A549 (cell line): Measurements from ENCODE around the gene FN3KRP. TPM values are rescaled to one million over a fixed set of nuclear protein-coding genes. Genes with fewer than 3 reads are reported as not detected.

Source experiments
- ATAC-seq, 2 experiments: fragments of 200-7000 bp in 1 of 2; fragments of >200 bp in 1 of 2; cut with Nextera tagmentation in 1 of 2; cut with Tn5 transposase in 1 of 2; 3 replicates each; pipeline versions ENCODE4 v1.8.0 to v1.9.1; 2018 to 2020; ENCODE audit warnings: mild to moderate bottlenecking in 1 of 2, moderate library complexity in 1 of 2
- CTCF ChIA-PET: fragments of 300-600 bp; sonication (Branson Sonifier 250); formaldehyde crosslinking; extraction: SDS; loops from one replicate; lab custom pipeline; 2021; ENCODE audit warnings: antibody characterized with exemption, inconsistent platforms; lab: Yijun Ruan, JAX
- POLR2A ChIA-PET: fragments of 350-600 bp; formaldehyde crosslinking; extraction: SDS; loops from one replicate; lab custom pipeline; 2021; ENCODE audit warnings: antibody characterized with exemption, inconsistent platforms; lab: Yijun Ruan, JAX
- DNase-seq, 2 experiments: peaks; one replicate each; pipeline versions ENCODE4 v3.0.0 to v3.0.0-alpha.2; 2011 to 2016; ENCODE audit warnings: low read depth in 1 of 2, low spot score in 1 of 2
- FAIRE-seq: peaks from 2 replicates; lab custom pipeline; 2011; peaks lifted over from hg19 to GRCh38; lab: Jason Lieb, UNC
- H3K27ac ChIP-seq, 2 experiments: fragments of >200 bp; sonication (Bioruptor Twin); formaldehyde crosslinking; 3 replicates each; pipeline ENCODE4 v1.5.1; 2016 to 2017
- H3K4me1 ChIP-seq: fragments of >200 bp; sonication (Bioruptor Twin); formaldehyde crosslinking; 3 replicates; pipeline ENCODE4 v1.6.1; 2016
- H3K4me2 ChIP-seq: fragments of >200 bp; sonication (Bioruptor Twin); formaldehyde crosslinking; 3 replicates; pipeline ENCODE4 v1.6.1; 2016
- H3K4me3 ChIP-seq: fragments of >200 bp; sonication (Bioruptor Twin); formaldehyde crosslinking; 3 replicates; pipeline ENCODE4 v1.5.1; 2016
- H3K9me3 ChIP-seq: fragments of >200 bp; sonication (Bioruptor Twin); formaldehyde crosslinking; 3 replicates; pipeline ENCODE4 v1.6.1; 2016
- CBX2 ChIP-seq: fragments of 200-600 bp; sonication (generic); IDR thresholded peaks from 2 replicates; pipeline ENCODE4 v1.6.1; 2016; ENCODE audit warnings: low read depth, mild to moderate bottlenecking, borderline replicate concordance
- CEBPB ChIP-seq, 2 experiments: fragments of >200 bp in 1 of 2; sonication (Bioruptor Twin) in 1 of 2; formaldehyde crosslinking in 1 of 2; IDR thresholded peaks; 2 replicates each; pipeline ENCODE4 v1.6.1; 2012 to 2016
- CHD4 ChIP-seq: fragments of 200-600 bp; sonication (generic); IDR thresholded peaks from 2 replicates; pipeline ENCODE4 v1.6.1; 2016; ENCODE audit warnings: antibody characterized with exemption, mild to moderate bottlenecking, borderline replicate concordance
- EHMT2 ChIP-seq: fragments of 200-600 bp; sonication (generic); IDR thresholded peaks from 2 replicates; pipeline ENCODE4 v1.6.1; 2016; ENCODE audit warnings: antibody characterized with exemption, low read depth, mild to moderate bottlenecking, moderate library complexity
- FOXS1 ChIP-seq: fragments of 250-450 bp; sonication (Bioruptor Pico); IDR thresholded peaks from 2 replicates; pipeline ENCODE4 v1.5.0; 2020; ENCODE audit warnings: mild to moderate bottlenecking, moderate library complexity
- HEYL ChIP-seq: fragments of 250-450 bp; sonication (Bioruptor Pico); IDR thresholded peaks from 2 replicates; pipeline ENCODE4 v1.8.0; 2021; ENCODE audit warnings: mild to moderate bottlenecking, moderate library complexity
- HOXB13 ChIP-seq: fragments of 250-450 bp; sonication (Bioruptor Pico); IDR thresholded peaks from 2 replicates; pipeline ENCODE4 v1.5.0; 2020; ENCODE audit warnings: low read depth, mild to moderate bottlenecking, moderate library complexity
- JUNB ChIP-seq: fragments of >200 bp; sonication (Bioruptor Twin); formaldehyde crosslinking; IDR thresholded peaks from 2 replicates; pipeline ENCODE4 v1.6.1; 2016
- KDM5A ChIP-seq: fragments of 200-600 bp; sonication (generic); IDR thresholded peaks from 2 replicates; pipeline ENCODE4 v1.6.1; 2016; ENCODE audit warnings: antibody characterized with exemption, mild to moderate bottlenecking
- MAFK ChIP-seq: fragments of 450-650 bp; IDR thresholded peaks from 2 replicates; pipeline ENCODE4 v1.6.1; 2014; ENCODE audit not compliant: partially characterized antibody
- MAZ ChIP-seq: fragments of 150-350 bp; IDR thresholded peaks from 2 replicates; pipeline ENCODE4 v1.6.1; 2014; ENCODE audit warnings: antibody characterized with exemption, low read depth, low read length, borderline replicate concordance
- MYC ChIP-seq: IDR thresholded peaks from 2 replicates; pipeline ENCODE4 v1.6.1; 2012; ENCODE audit warnings: mild to moderate bottlenecking, inconsistent platforms, low read length, improper control_type of control experiment, borderline replicate concordance
- NFE2L2 ChIP-seq: fragments of 150-350 bp; conservative IDR thresholded peaks from 2 replicates; pipeline ENCODE4 v1.6.1; 2014; ENCODE audit warnings: low read length
- NPAS2 ChIP-seq: fragments of 250-450 bp; sonication (Bioruptor Pico); IDR thresholded peaks from 2 replicates; pipeline ENCODE4 v1.8.0; 2022; ENCODE audit warnings: mild to moderate bottlenecking, moderate library complexity, borderline replicate concordance
- NR3C1 ChIP-seq: fragments of >200 bp; sonication (Bioruptor Twin); formaldehyde crosslinking; IDR thresholded peaks from 3 replicates; pipeline ENCODE4 v1.6.1; 2017
- PHF8 ChIP-seq: fragments of 200-600 bp; sonication (generic); IDR thresholded peaks from 2 replicates; pipeline ENCODE4 v1.6.1; 2016; ENCODE audit warnings: low read depth, mild to moderate bottlenecking, antibody characterized with exemption, moderate library complexity, borderline replicate concordance
- POLR2A ChIP-seq: IDR thresholded peaks from 2 replicates; pipeline ENCODE4 v1.6.1; 2012; ENCODE audit warnings: mild to moderate bottlenecking, low read length
- POLR2AphosphoS2 ChIP-seq: conservative IDR thresholded peaks from 2 replicates; pipeline ENCODE4 v1.6.1; 2012; ENCODE audit warnings: low read length, improper control_type of control experiment, inconsistent platforms
- RAD21 ChIP-seq, 2 experiments: fragments of >200 bp in 1 of 2; sonication (Bioruptor Twin) in 1 of 2; formaldehyde crosslinking in 1 of 2; IDR thresholded peaks in 1 of 2; conservative IDR thresholded peaks in 1 of 2; 2 replicates in 1 of 2; 3 replicates in 1 of 2; pipeline ENCODE4 v1.6.1; 2012 to 2018; ENCODE audit warnings: inconsistent platforms in 1 of 2
- RARB ChIP-seq: fragments of 250-450 bp; sonication (Bioruptor Pico); IDR thresholded peaks from 2 replicates; pipeline ENCODE4 v1.8.0; 2021; ENCODE audit warnings: mild to moderate bottlenecking, moderate library complexity
- RNF2 ChIP-seq: fragments of 200-600 bp; sonication (generic); IDR thresholded peaks from 2 replicates; pipeline ENCODE4 v1.6.1; 2016; ENCODE audit warnings: low read depth, mild to moderate bottlenecking, antibody characterized with exemption, moderate library complexity, borderline replicate concordance
- TP53 ChIP-seq: fragments of 250-450 bp; sonication (Bioruptor Pico); IDR thresholded peaks from 2 replicates; pipeline ENCODE4 v1.5.0; 2021; ENCODE audit warnings: mild to moderate bottlenecking, moderate library complexity
- ZSCAN20 ChIP-seq: fragments of 250-450 bp; sonication (Bioruptor Pico); IDR thresholded peaks from 2 replicates; pipeline ENCODE4 v1.8.0; 2022; ENCODE audit warnings: mild to moderate bottlenecking, moderate library complexity
- WGBS: methylation state at CpG from one replicate; pipeline ENCODE4 v1.1.6; 2017; ENCODE audit errors: missing lambda C conversion rate; 5-methylcytosine and 5-hydroxymethylcytosine counted together
- polyA plus RNA-seq, 4 experiments: library from polyadenylated mRNA; depleted of rRNA in 3 of 4; stranded (reverse); fragments of >200 nt; fragmentation: RNase III in 1 of 4; extraction: RNeasy Plus Mini Kit Qiagen cat#74134 plus additional on column Dnase treatment in 1 of 4; gene quantifications; 2 replicates in 3 of 4; 3 replicates in 1 of 4; pipeline ENCODE4 v1.2.3, GENCODE V29; 2011 to 2017
- TF ChIP-seq, protein P1 (sequence below): fragments of 200-600 bp; sonication (generic); IDR thresholded peaks from 2 replicates; pipeline ENCODE4 v1.6.1; 2016; ENCODE audit warnings: antibody characterized with exemption, mild to moderate bottlenecking, moderate library complexity
- TF ChIP-seq, protein P2 (sequence below): fragments of >200 bp; sonication (Bioruptor Twin); formaldehyde crosslinking; IDR thresholded peaks from 3 replicates; pipeline ENCODE4 v1.5.1; 2016
- TF ChIP-seq, protein P3 (sequence below): fragments of 150-350 bp; IDR thresholded peaks from 2 replicates; pipeline ENCODE4 v1.6.1; 2014; ENCODE audit warnings: low read depth, mild to moderate bottlenecking, low read length

FN3KRP gene
- polyA plus RNA-seq, 2 of the 4 experiments (the other 2 are of a cell fraction): 41.1 to 62.4 TPM

DNA sequence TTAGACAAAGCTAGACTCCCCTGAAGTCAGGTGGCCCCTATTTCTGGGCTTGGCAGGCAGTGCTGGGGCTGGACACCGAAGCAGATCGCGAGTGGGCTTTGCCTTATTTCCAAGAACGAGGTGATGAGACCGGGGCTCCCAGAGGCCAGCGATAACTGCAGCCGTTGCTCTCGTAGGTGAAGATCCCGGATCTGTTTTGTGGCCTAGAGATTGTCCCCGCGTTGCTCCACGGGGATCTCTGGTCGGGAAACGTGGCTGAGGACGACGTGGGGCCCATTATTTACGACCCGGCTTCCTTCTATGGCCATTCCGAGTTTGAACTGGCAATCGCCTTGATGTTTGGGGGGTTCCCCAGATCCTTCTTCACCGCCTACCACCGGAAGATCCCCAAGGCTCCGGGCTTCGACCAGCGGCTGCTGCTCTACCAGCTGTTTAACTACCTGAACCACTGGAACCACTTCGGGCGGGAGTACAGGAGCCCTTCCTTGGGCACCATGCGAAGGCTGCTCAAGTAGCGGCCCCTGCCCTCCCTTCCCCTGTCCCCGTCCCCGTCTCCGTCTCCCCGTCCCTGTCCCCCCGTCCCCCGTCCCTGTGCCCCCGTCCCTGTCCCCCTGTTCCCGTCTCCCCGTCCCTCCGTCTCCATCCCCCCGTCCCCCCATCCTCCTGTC lies 33.9 kb downstream of the FN3KRP start:
- FAIRE-seq (no peak), DNase-seq (no peak), ATAC-seq (no peak)
- H3K27ac ChIP-seq: no peak overlapping the region
- ChIA-PET CTCF (interaction anchor here (1.3 kb wide), 1 partner anchor 82 kb away, joined by 5 read pairs; no protein-coding TSS in a partner anchor), POLR2A (no interaction called here)
- no peak overlapping the region for H3K4me3 ChIP-seq
- H3K4me1 ChIP-seq: peaks cover 13% of the 10 kb centered on the region
- no peak overlapping the region for H3K4me2 ChIP-seq
- WGBS: 97% methylated on average over 29 of the region's 40 CpGs
- no peak for TF ChIP-seq NPAS2 (CRISPR knock-in tag)
- H3K9me3 ChIP-seq: peaks cover 11% of the 10 kb centered on the region

DNA sequence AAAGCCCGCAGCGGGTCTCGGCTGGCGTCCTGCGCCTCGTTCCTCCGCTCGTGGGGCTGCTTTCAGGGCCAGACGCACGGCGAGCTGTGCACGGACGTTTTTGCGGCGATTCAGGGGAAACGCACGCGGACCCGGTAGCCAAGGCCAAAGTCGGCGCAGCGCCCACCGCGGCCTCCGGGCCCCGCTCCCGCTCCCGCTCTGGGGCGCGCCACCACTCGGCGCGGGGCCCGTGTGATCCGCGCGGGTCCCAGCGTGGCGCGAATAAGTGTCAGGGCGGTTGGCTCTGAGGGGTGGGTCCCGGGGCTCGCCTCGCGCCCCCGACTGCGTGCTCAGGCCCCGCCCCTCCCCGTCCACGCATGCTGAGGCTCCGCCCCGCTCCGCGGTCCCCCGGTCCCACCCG lies 34.7 kb downstream of the FN3KRP start:
- FAIRE-seq (no peak), ATAC-seq (peak in 1 of 2 experiments; percentile 26; a peak in 3 of 6 replicates), DNase-seq (no peak)
- WGBS: 81% methylated on average over 39 of the region's 56 CpGs
- Histone ChIP-seq H3K4me1 (peaks cover 13% of the 10 kb centered on the region), H3K4me3 (peak overlapping the region; percentile 99), H3K4me2 (peak overlapping the region; percentile 90), H3K9me3 (peaks cover 4% of the 10 kb centered on the region), H3K27ac (peak overlapping the region; percentile 62 to 96)
- CTCF ChIA-PET: no interaction called here
- no peak for TF ChIP-seq MAZ
- no peak for TF ChIP-seq JUNB
- 0 out of 2 replicates have a peak, but pooled peaks have one; percentile 30 for TF ChIP-seq TP53 (CRISPR knock-in tag)
- TF ChIP-seq MYC: peak; percentile 44; the same call in 1 of the 2 replicates
- POLR2A ChIA-PET: no interaction called here

DNA sequence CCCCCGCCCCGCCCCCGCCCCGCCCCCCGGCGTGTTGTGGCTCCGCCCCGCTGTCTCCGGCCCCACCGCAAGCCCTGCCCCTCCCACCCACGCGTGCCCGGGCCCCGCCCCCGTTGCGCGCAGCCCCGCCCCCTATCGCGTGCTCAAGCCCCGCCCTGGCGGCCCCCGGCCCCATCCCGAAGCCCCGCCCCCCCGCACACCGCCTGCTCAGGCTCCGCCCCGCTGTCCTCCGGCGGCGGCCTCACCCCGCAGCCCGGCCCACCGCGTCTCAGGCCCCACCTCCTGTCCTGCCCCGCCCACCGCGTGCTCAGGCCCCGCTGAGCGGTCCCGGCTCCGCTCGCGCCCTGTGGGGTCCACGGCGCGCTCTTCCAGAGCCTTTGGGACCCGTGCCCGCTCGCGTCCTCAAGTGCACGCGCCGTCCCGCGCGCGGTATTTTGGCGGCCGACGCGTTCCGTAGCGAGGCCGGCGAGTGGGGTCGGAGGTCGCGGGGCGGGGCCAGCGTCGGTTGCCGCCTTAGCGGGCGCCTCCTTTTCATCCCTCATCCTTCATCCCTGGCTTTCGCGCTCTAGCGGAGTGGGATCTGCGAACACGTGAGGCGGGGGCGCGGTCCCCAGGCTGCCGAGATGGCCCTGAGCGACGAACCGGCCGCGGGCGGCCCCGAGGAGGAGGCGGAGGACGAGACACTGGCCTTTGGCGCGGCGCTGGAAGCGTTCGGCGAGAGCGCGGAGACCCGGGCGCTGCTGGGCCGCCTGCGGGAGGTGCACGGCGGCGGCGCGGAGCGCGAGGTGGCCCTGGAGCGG lies 35.3 kb downstream of the FN3KRP start, which contains the start of gene TBCD:
Gene TBCD (plus strand): TSS at position 495 of the 800 bp plus-strand sequence. CDS start 129 bp downstream, at position 624.
- no peak for FAIRE-seq
- WGBS: 2% methylated on average over 26 of the region's 114 CpGs
- H3K4me3 ChIP-seq: peak within 1 kb of the TSS; percentile 99
- peaks cover 13% of the 10 kb centered on the region for H3K4me1 ChIP-seq
- peak within 1 kb of the TSS; percentile 96 to 97 for H3K27ac ChIP-seq
- H3K9me3 ChIP-seq: no peaks in the 10 kb centered on the region
- peak within 1 kb of the TSS; percentile 90 for H3K4me2 ChIP-seq
- DNase-seq: peak; percentile 90 to 94
- peak; percentile 82 to 88 for ATAC-seq
- ChIA-PET CTCF (interaction anchor here (1.7 kb wide), 1 partner anchor 44 kb away, joined by 7 read pairs; no protein-coding TSS in a partner anchor), POLR2A (no interaction called here)
- TF ChIP-seq POLR2A: peak; percentile 54
- TF ChIP-seq MAFK: no peak
- no peak for TF ChIP-seq POLR2AphosphoS2
- no peak for TF ChIP-seq NR3C1
- no peak for TF ChIP-seq RARB (CRISPR knock-in tag)
- no peak for TF ChIP-seq CBX2
- no peak for TF ChIP-seq NFE2L2
- TF ChIP-seq, protein P1, sequence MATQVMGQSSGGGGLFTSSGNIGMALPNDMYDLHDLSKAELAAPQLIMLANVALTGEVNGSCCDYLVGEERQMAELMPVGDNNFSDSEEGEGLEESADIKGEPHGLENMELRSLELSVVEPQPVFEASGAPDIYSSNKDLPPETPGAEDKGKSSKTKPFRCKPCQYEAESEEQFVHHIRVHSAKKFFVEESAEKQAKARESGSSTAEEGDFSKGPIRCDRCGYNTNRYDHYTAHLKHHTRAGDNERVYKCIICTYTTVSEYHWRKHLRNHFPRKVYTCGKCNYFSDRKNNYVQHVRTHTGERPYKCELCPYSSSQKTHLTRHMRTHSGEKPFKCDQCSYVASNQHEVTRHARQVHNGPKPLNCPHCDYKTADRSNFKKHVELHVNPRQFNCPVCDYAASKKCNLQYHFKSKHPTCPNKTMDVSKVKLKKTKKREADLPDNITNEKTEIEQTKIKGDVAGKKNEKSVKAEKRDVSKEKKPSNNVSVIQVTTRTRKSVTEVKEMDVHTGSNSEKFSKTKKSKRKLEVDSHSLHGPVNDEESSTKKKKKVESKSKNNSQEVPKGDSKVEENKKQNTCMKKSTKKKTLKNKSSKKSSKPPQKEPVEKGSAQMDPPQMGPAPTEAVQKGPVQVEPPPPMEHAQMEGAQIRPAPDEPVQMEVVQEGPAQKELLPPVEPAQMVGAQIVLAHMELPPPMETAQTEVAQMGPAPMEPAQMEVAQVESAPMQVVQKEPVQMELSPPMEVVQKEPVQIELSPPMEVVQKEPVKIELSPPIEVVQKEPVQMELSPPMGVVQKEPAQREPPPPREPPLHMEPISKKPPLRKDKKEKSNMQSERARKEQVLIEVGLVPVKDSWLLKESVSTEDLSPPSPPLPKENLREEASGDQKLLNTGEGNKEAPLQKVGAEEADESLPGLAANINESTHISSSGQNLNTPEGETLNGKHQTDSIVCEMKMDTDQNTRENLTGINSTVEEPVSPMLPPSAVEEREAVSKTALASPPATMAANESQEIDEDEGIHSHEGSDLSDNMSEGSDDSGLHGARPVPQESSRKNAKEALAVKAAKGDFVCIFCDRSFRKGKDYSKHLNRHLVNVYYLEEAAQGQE: no peak; the same call in 1 of the 2 replicates
- TF ChIP-seq HEYL (CRISPR knock-in tag): no peak
- no peak for TF ChIP-seq EHMT2
- no peak for TF ChIP-seq ZSCAN20 (CRISPR knock-in tag)
- no peak for TF ChIP-seq KDM5A
- TF ChIP-seq PHF8: peak; percentile 73
- no peak for TF ChIP-seq RAD21 (conservative IDR thresholded peaks at IDR 0.05 in 1 of 2, IDR thresholded peaks at IDR 0.05 in 1 of 2)
- no peak for TF ChIP-seq HOXB13 (CRISPR knock-in tag)
- TF ChIP-seq, protein P2, sequence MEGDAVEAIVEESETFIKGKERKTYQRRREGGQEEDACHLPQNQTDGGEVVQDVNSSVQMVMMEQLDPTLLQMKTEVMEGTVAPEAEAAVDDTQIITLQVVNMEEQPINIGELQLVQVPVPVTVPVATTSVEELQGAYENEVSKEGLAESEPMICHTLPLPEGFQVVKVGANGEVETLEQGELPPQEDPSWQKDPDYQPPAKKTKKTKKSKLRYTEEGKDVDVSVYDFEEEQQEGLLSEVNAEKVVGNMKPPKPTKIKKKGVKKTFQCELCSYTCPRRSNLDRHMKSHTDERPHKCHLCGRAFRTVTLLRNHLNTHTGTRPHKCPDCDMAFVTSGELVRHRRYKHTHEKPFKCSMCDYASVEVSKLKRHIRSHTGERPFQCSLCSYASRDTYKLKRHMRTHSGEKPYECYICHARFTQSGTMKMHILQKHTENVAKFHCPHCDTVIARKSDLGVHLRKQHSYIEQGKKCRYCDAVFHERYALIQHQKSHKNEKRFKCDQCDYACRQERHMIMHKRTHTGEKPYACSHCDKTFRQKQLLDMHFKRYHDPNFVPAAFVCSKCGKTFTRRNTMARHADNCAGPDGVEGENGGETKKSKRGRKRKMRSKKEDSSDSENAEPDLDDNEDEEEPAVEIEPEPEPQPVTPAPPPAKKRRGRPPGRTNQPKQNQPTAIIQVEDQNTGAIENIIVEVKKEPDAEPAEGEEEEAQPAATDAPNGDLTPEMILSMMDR: no peak
- TF ChIP-seq, protein P3, sequence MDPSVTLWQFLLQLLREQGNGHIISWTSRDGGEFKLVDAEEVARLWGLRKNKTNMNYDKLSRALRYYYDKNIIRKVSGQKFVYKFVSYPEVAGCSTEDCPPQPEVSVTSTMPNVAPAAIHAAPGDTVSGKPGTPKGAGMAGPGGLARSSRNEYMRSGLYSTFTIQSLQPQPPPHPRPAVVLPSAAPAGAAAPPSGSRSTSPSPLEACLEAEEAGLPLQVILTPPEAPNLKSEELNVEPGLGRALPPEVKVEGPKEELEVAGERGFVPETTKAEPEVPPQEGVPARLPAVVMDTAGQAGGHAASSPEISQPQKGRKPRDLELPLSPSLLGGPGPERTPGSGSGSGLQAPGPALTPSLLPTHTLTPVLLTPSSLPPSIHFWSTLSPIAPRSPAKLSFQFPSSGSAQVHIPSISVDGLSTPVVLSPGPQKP: no peak
- no peak for TF ChIP-seq CEBPB (IDR thresholded peaks at IDR 0.05)
- TF ChIP-seq RNF2: no peak
- no peak for TF ChIP-seq FOXS1 (CRISPR knock-in tag)
- no peak for TF ChIP-seq CHD4
